HCT116 (cell line): ENCODE measurements around the gene TNFRSF25. TPM values are rescaled to one million over a fixed set of nuclear protein-coding genes. Genes with fewer than 3 reads are reported as not detected.

ENCODE experiments used
- ATAC-seq: fragments of 200-7000 bp; cut with Tn5 transposase; 2 replicates; pipeline ENCODE4 v1.9.1; 2020; ENCODE audit warnings: mild to moderate bottlenecking, moderate library complexity
- BruUV-seq: library from RNA; stranded (reverse); fragments of 400-500 nt; replicated peaks from 2 replicates; lab custom pipeline; 2021; lab: Mats Ljungman, UMichigan
- CTCF ChIA-PET: fragments of 300-600 bp; sonication (Branson Sonifier 250); formaldehyde crosslinking; loops from one replicate; lab custom pipeline; 2021; ENCODE audit warnings: antibody characterized with exemption; lab: Charles Lee
- POLR2A ChIA-PET: fragments of 300-600, 350-600 bp; sonication (Branson Sonifier 250); formaldehyde crosslinking; loops from one replicate; lab custom pipeline; 2021; ENCODE audit warnings: antibody characterized with exemption; lab: Charles Lee
- RAD21 ChIA-PET, 2 experiments: fragments of 300-600 bp; sonication (Branson Sonifier 250); formaldehyde crosslinking; loops; one replicate each; lab custom pipeline; 2023; ENCODE audit warnings: low total read pairs in 2 of 2; ENCODE audit not compliant: uncharacterized antibody in 2 of 2, unreplicated experiment in 2 of 2, low non-redundant PET in 1 of 2; lab: Charles Lee
- DNase-seq: peaks from one replicate; pipeline ENCODE4 v3.0.0-alpha.2; 2010; ENCODE audit warnings: low read depth, low spot score
- H2AFZ ChIP-seq: fragments of 200-600 bp; shearing (Covaris generic), sonication (generic); 2 replicates; pipeline ENCODE4 v1.6.1; 2017; ENCODE audit warnings: low read depth, mixed run types, mixed read lengths, antibody characterized with exemption, low read length; ENCODE audit not compliant: poor library complexity, severe bottlenecking
- H3K27ac ChIP-seq: 2 replicates; pipeline ENCODE4 v1.5.1; 2012; ENCODE audit warnings: low read depth, low read length
- H3K27me3 ChIP-seq: fragments of 200-600 bp; sonication (generic); 2 replicates; pipeline ENCODE4 v1.6.1; 2016; ENCODE audit warnings: mixed run types, low read length, mixed read lengths; ENCODE audit not compliant: insufficient read depth
- H3K36me3 ChIP-seq, 2 experiments: fragments of 200-500 bp in 1 of 2; fragments of 200-600 bp in 1 of 2; sonication (Bioruptor generic) in 1 of 2; sonication (generic) in 1 of 2; 2 replicates each; pipeline versions ENCODE4 v1.5.1 to v1.6.1; 2014 to 2016; ENCODE audit warnings: low read length in 2 of 2, inconsistent platforms in 1 of 2, mixed read lengths in 1 of 2, mixed run types in 1 of 2; ENCODE audit not compliant: insufficient read depth in 2 of 2, control insufficient read depth in 1 of 2
- H3K4me1 ChIP-seq, 2 experiments: fragments of 200-600 bp in 1 of 2; sonication (generic) in 1 of 2; 2 replicates each; pipeline versions ENCODE4 v1.5.1 to v1.6.1; 2012 to 2017; ENCODE audit warnings: low read length in 2 of 2, inconsistent platforms in 1 of 2, mild to moderate bottlenecking in 1 of 2, mixed read lengths in 1 of 2, mixed run types in 1 of 2, moderate library complexity in 1 of 2; ENCODE audit not compliant: insufficient read depth in 2 of 2, control insufficient read depth in 1 of 2
- H3K4me2 ChIP-seq: fragments of 200-600 bp; sonication (generic); 2 replicates; pipeline ENCODE4 v1.6.1; 2017; ENCODE audit warnings: mixed run types, low read length, mixed read lengths
- H3K4me3 ChIP-seq, 2 experiments: fragments of 200-600 bp in 1 of 2; sonication (generic) in 1 of 2; replicated peaks in 1 of 2; 2 replicates each; pipeline ENCODE4 v1.5.1; 2011 to 2016; ENCODE audit warnings: low read length in 2 of 2, control low read depth in 1 of 2, low read depth in 1 of 2, mild to moderate bottlenecking in 1 of 2, mixed read lengths in 1 of 2, mixed run types in 1 of 2
- H3K79me2 ChIP-seq: fragments of 200-600 bp; sonication (generic); 2 replicates; pipeline ENCODE4 v1.6.1; 2017; ENCODE audit warnings: mild to moderate bottlenecking, mixed run types, low read length, moderate library complexity, mixed read lengths; ENCODE audit not compliant: insufficient read depth
- H3K9ac ChIP-seq: fragments of 200-600 bp; sonication (generic); 2 replicates; pipeline ENCODE4 v1.6.1; 2016; ENCODE audit warnings: low read length, mixed read lengths
- H3K9me2 ChIP-seq: fragments of 200-600 bp; sonication (generic), shearing (Covaris generic); 2 replicates; pipeline ENCODE4 v1.6.1; 2017; ENCODE audit warnings: mixed run types, mild to moderate bottlenecking, moderate library complexity; ENCODE audit not compliant: insufficient read depth
- H3K9me3 ChIP-seq, 2 experiments: fragments of 200-500 bp in 1 of 2; fragments of 200-600 bp in 1 of 2; sonication (Bioruptor generic) in 1 of 2; sonication (generic) in 1 of 2; 2 replicates each; pipeline ENCODE4 v1.6.1; 2014 to 2017; ENCODE audit warnings: low read length in 2 of 2, mixed read lengths in 2 of 2, inconsistent platforms in 1 of 2, low read depth in 1 of 2, mild to moderate bottlenecking in 1 of 2, mixed run types in 1 of 2, moderate library complexity in 1 of 2; ENCODE audit not compliant: control insufficient read depth in 1 of 2, insufficient read depth in 1 of 2
- H4K20me1 ChIP-seq: fragments of 200-600 bp; sonication (generic), shearing (Covaris generic); 2 replicates; pipeline ENCODE4 v1.6.1; 2017; ENCODE audit warnings: mixed run types, mild to moderate bottlenecking, moderate library complexity; ENCODE audit not compliant: insufficient read depth
- ATF3 ChIP-seq: IDR thresholded peaks from 2 replicates; pipeline ENCODE4 v1.6.1; 2012
- CTCF ChIP-seq, 3 experiments: fragments of 200-600 bp in 1 of 3; sonication (generic) in 1 of 3; IDR thresholded peaks in 2 of 3; conservative IDR thresholded peaks in 1 of 3; 2 replicates each; pipeline ENCODE4 v1.5.1; 2012 to 2017; ENCODE audit warnings: low read depth in 2 of 3, low read length in 2 of 3, antibody characterized with exemption in 1 of 3, borderline replicate concordance in 1 of 3, control low read depth in 1 of 3, mild to moderate bottlenecking in 1 of 3, mixed read lengths in 1 of 3, mixed run types in 1 of 3, moderate library complexity in 1 of 3; ENCODE audit not compliant: insufficient read depth in 1 of 3
- ELF1 ChIP-seq: IDR thresholded peaks from 2 replicates; pipeline ENCODE4 v1.6.1; 2012; ENCODE audit warnings: low read depth, borderline replicate concordance
- EZH2 ChIP-seq: fragments of 200-600 bp; sonication (generic); IDR thresholded peaks from 2 replicates; pipeline ENCODE4 v1.6.1; 2017; ENCODE audit warnings: antibody characterized with exemption, mixed run types
- EZH2phosphoT487 ChIP-seq: fragments of 200-600 bp; IDR thresholded peaks from 2 replicates; pipeline ENCODE4 v1.6.1; 2018; ENCODE audit warnings: antibody characterized with exemption, borderline replicate concordance
- JUND ChIP-seq: IDR thresholded peaks from 2 replicates; pipeline ENCODE4 v1.6.1; 2012
- MAX ChIP-seq: IDR thresholded peaks from 2 replicates; pipeline ENCODE4 v1.6.1; 2012
- POLR2AphosphoS5 ChIP-seq: IDR thresholded peaks from 2 replicates; pipeline ENCODE4 v1.6.1; 2011; ENCODE audit warnings: mild to moderate bottlenecking, low read depth, low read length, moderate library complexity
- RAD21 ChIP-seq: IDR thresholded peaks from 2 replicates; pipeline ENCODE4 v1.6.1; 2012; ENCODE audit warnings: low read depth, mild to moderate bottlenecking
- SIN3A ChIP-seq: IDR thresholded peaks from 2 replicates; pipeline ENCODE4 v1.6.1; 2012; ENCODE audit warnings: low read depth
- TCF7L2 ChIP-seq: IDR thresholded peaks from 2 replicates; pipeline ENCODE4 v1.7.0; 2011; ENCODE audit warnings: borderline replicate concordance, inconsistent platforms; ENCODE audit not compliant: insufficient read depth, insufficient read length; ENCODE audit errors: extremely low read depth
- ZFX ChIP-seq: fragments of 450-650 bp; IDR thresholded peaks from 2 replicates; pipeline ENCODE4 v1.6.1; 2017
- intact Hi-C: fragments of 100-400 bp; cut with micrococcal nuclease; formaldehyde crosslinking; loops from 2 replicates; pipeline ENCODE4 v1.10.0; 2022
- total RNA-seq: library from RNA; stranded (reverse); gene quantifications from one replicate; pipeline ENCODE4 v1.2.1, GENCODE V29; 2021; ENCODE audit not compliant: unreplicated experiment

Gene TNFRSF25
- total RNA-seq, 1 experiment from 2014 or later: 27.5 TPM

GRCh38 chr1:6461538-6462411 is 4.2 kb downstream of the TNFRSF25 start:
- ChIA-PET RAD21 (no interaction called here), CTCF (interaction anchor here (0.7 kb wide), 1 partner anchor 10 kb away, joined by 3 read pairs; no protein-coding TSS in a partner anchor), POLR2A (interaction anchor here (1.0 to 1.6 kb wide), 2 partner anchors 13 to 42 kb away, joined by 3 to 4 read pairs; partner anchors contain the start of gene HES2)
- peaks cover 3 to 10% of the 10 kb centered on the region in 2 experiments; a peak in 3 of 4 replicates for H3K4me1 ChIP-seq
- H3K9me3 ChIP-seq: no peaks in the 10 kb centered on the region
- H2AFZ ChIP-seq: no peak overlapping the region
- no peaks in the 10 kb centered on the region for H4K20me1 ChIP-seq
- H3K9ac ChIP-seq: no peak overlapping the region
- H3K27me3 ChIP-seq: no peaks in the 10 kb centered on the region
- ATAC-seq (no peak), DNase-seq (no peak)
- H3K36me3 ChIP-seq: peaks cover 3 to 11% of the 10 kb centered on the region in 2 experiments; a peak in 1 of 4 replicates
- peak; percentile 41 for TF ChIP-seq POLR2AphosphoS5
- TF ChIP-seq ELF1: no peak
- no peak for TF ChIP-seq RAD21
- 0 out of 2 replicates have a peak, but pooled peaks have one; percentile 32 for TF ChIP-seq SIN3A
- TF ChIP-seq ATF3: no peak
- TF ChIP-seq EZH2: no peak
- 0 out of 2 replicates have a peak, but pooled peaks have one; percentile 7 for TF ChIP-seq JUND
- TF ChIP-seq EZH2phosphoT487: no peak
- no peak for TF ChIP-seq MAX
- TF ChIP-seq TCF7L2: no peak
- TF ChIP-seq ZFX: no peak
- no peak for TF ChIP-seq CTCF (IDR thresholded peaks at IDR 0.05 in 2 of 3, conservative IDR thresholded peaks at IDR 0.05 in 1 of 3; ENCODE audit: borderline replicate concordance in 1 of 3, insufficient read depth in 1 of 3, low read depth in 2 of 3, low read length in 2 of 3)
- no peak overlapping the region for H3K4me3 ChIP-seq
- no peaks in the 10 kb centered on the region for H3K9me2 ChIP-seq
- H3K27ac ChIP-seq: no peak overlapping the region
- H3K4me2 ChIP-seq: no peak overlapping the region
- intact Hi-C loops: no loop called here
- BruUV-seq: no TSS peak
- no peaks in the 10 kb centered on the region for H3K79me2 ChIP-seq
